GM23338 (cell line): ENCODE measurements around the gene VSIG8. TPM values are rescaled to one million over a fixed set of nuclear protein-coding genes. Genes with fewer than 3 reads are reported as not detected.

Experiments
- ATAC-seq: fragments of 200-7000 bp; cut with Tn5 transposase; 3 replicates; pipeline ENCODE4 v1.9.1; 2020
- DNase-seq: peaks from one replicate; pipeline ENCODE4 v3.0.0-alpha.2; 2015; ENCODE audit warnings: low spot score
- H2AFZ ChIP-seq: fragments of 200-600 bp; sonication (generic); 2 replicates; pipeline ENCODE4 v1.8.0; 2016; ENCODE audit warnings: antibody characterized with exemption, mild to moderate bottlenecking, moderate library complexity
- H3F3A ChIP-seq: fragments of 200-600 bp; sonication (generic); replicated peaks from 2 replicates; pipeline ENCODE4 v1.8.0; 2017; ENCODE audit warnings: antibody characterized with exemption, mixed run types, low read depth
- H3K27ac ChIP-seq: fragments of 200-600 bp; sonication (generic); 2 replicates; pipeline ENCODE4 v1.6.1; 2016; ENCODE audit warnings: low read depth
- H3K27me3 ChIP-seq: fragments of 200-600 bp; sonication (generic); 2 replicates; pipeline ENCODE4 v1.8.0; 2016; ENCODE audit warnings: mild to moderate bottlenecking, mixed run types, moderate library complexity; ENCODE audit not compliant: insufficient read depth
- H3K36me3 ChIP-seq: fragments of 200-600 bp; sonication (generic); 2 replicates; pipeline ENCODE4 v1.8.0; 2016; ENCODE audit warnings: mild to moderate bottlenecking; ENCODE audit not compliant: insufficient read depth
- H3K4me1 ChIP-seq: fragments of 200-600 bp; sonication (generic); 2 replicates; pipeline ENCODE4 v1.8.0; 2016; ENCODE audit warnings: mild to moderate bottlenecking, moderate library complexity; ENCODE audit not compliant: insufficient read depth
- H3K4me2 ChIP-seq: fragments of 200-600 bp; sonication (generic); 2 replicates; pipeline ENCODE4 v1.7.1; 2017; ENCODE audit warnings: mixed run types
- H3K4me3 ChIP-seq: fragments of 200-600 bp; sonication (generic); 2 replicates; pipeline ENCODE4 v1.6.1; 2016; ENCODE audit warnings: mixed run types
- H3K79me2 ChIP-seq: fragments of 200-600 bp; sonication (generic); replicated peaks from 2 replicates; pipeline ENCODE4 v1.8.0; 2017; ENCODE audit warnings: mild to moderate bottlenecking; ENCODE audit not compliant: insufficient read depth
- H3K9me2 ChIP-seq: fragments of 200-600 bp; sonication (generic); 2 replicates; pipeline ENCODE4 v1.8.0; 2017; ENCODE audit not compliant: insufficient read depth
- H4K20me1 ChIP-seq: fragments of 200-600 bp; sonication (generic); replicated peaks from 2 replicates; pipeline ENCODE4 v1.8.0; 2017; ENCODE audit warnings: mild to moderate bottlenecking; ENCODE audit not compliant: insufficient read depth
- H3K27ac Mint-ChIP-seq: 2 replicates; pipeline ENCODE4 v1.8.0; 2020; ENCODE audit warnings: inconsistent platforms, mild to moderate bottlenecking, moderate library complexity, mixed read lengths
- H3K27me3 Mint-ChIP-seq: 3 replicates; pipeline ENCODE4 v1.8.0; 2022; ENCODE audit warnings: low read depth, mild to moderate bottlenecking, moderate library complexity, mixed read lengths, inconsistent platforms; ENCODE audit not compliant: insufficient read depth, poor library complexity
- H3K36me3 Mint-ChIP-seq: 3 replicates; pipeline ENCODE4 v1.8.0; 2021; ENCODE audit warnings: low read depth, mild to moderate bottlenecking, inconsistent platforms, moderate library complexity, mixed read lengths
- H3K4me1 Mint-ChIP-seq: 3 replicates; pipeline ENCODE4 v1.8.0; 2020; ENCODE audit warnings: mild to moderate bottlenecking, inconsistent platforms, mixed read lengths
- H3K4me3 Mint-ChIP-seq: 3 replicates; pipeline ENCODE4 v1.8.0; 2021; ENCODE audit warnings: moderate library complexity, mild to moderate bottlenecking, inconsistent platforms, mixed read lengths
- H3K9me3 Mint-ChIP-seq: 3 replicates; pipeline ENCODE4 v1.8.0; 2020; ENCODE audit warnings: moderate library complexity, mild to moderate bottlenecking, inconsistent platforms, mixed read lengths
- CREB1 ChIP-seq: fragments of 250-450 bp; sonication (Bioruptor Pico); IDR thresholded peaks from 2 replicates; pipeline ENCODE4 v1.5.0; 2020; ENCODE audit warnings: low read depth, mild to moderate bottlenecking, moderate library complexity
- CTCF ChIP-seq, 2 experiments: fragments of 200-600 bp in 1 of 2; sonication (generic) in 1 of 2; conservative IDR thresholded peaks; 2 replicates each; pipeline versions ENCODE4 v1.5.1 to v1.6.1; 2016 to 2017; ENCODE audit warnings: antibody characterized with exemption in 2 of 2, low read depth in 2 of 2, mild to moderate bottlenecking in 2 of 2, moderate library complexity in 1 of 2
- ETS1 ChIP-seq: IDR thresholded peaks from 2 replicates; pipeline ENCODE4 v1.6.1; 2016; ENCODE audit warnings: antibody characterized with exemption
- EZH2phosphoT487 ChIP-seq: fragments of 200-600 bp; sonication (generic); IDR thresholded peaks from one replicate; pipeline ENCODE4 v1.8.1; 2018; ENCODE audit warnings: antibody characterized with exemption; ENCODE audit not compliant: unreplicated experiment
- POLR2AphosphoS5 ChIP-seq: IDR thresholded peaks from 2 replicates; pipeline ENCODE4 v1.6.1; 2016; ENCODE audit warnings: antibody characterized with exemption, low read depth
- STAT1 ChIP-seq: IDR thresholded peaks from one replicate; pipeline ENCODE4 v1.6.1; 2016; ENCODE audit warnings: antibody characterized with exemption; ENCODE audit not compliant: unreplicated experiment
- ZNF114 ChIP-seq: fragments of 250-450 bp; sonication (Bioruptor Pico); IDR thresholded peaks from 2 replicates; pipeline ENCODE4 v1.5.0; 2020; ENCODE audit warnings: mild to moderate bottlenecking, moderate library complexity
- ZNF331 ChIP-seq: fragments of 250-450 bp; sonication (Bioruptor Pico); IDR thresholded peaks from 2 replicates; pipeline ENCODE4 v1.5.0; 2020; ENCODE audit warnings: low read depth, mild to moderate bottlenecking, moderate library complexity
- ZNF462 ChIP-seq: fragments of 250-450 bp; sonication (Bioruptor Pico); IDR thresholded peaks from 2 replicates; pipeline ENCODE4 v1.5.0; 2020; ENCODE audit warnings: mild to moderate bottlenecking, moderate library complexity
- polyA plus RNA-seq: library from polyadenylated mRNA; unstranded; fragments of >200 nt; fragmentation: Nextera tagmentation; extraction: Ambion mirVana; gene quantifications from 2 replicates; pipeline ENCODE4 v1.2.1, GENCODE V29; 2016
- total RNA-seq: library from RNA; depleted of rRNA; stranded (reverse); fragments of >200 nt; shearing (Covaris generic); gene quantifications from 2 replicates; pipeline ENCODE4 v1.2.3, GENCODE V29; 2014

Gene VSIG8
- total and polyA plus RNA-seq, 2 experiments from 2014 or later, result not detected

- Mint-ChIP-seq H3K27ac (no peak overlapping the region), H3K27me3 (peaks cover 20% of the 10 kb centered on the region), H3K4me1 (peaks cover 58% of the 10 kb centered on the region)
Measured at GRCh38 chr1:159911326-159912070, 49.0 kb upstream of the VSIG8 start.

GRCh38 chr1:159908031-159908940 lies 45.8 kb upstream of the VSIG8 start:
- H3K4me3 ChIP-seq, result no peak overlapping the region
- Mint-ChIP-seq H3K36me3 (peaks cover 3% of the 10 kb centered on the region; the same call in 1 of the 3 replicates), H3K9me3 (peaks cover 7% of the 10 kb centered on the region; the same call in 2 of the 3 replicates), H3K4me1 (peaks cover 27% of the 10 kb centered on the region), H3K4me3 (no peak overlapping the region), H3K27ac (no peak overlapping the region), H3K27me3 (peaks cover 17% of the 10 kb centered on the region)
- H4K20me1 ChIP-seq, result no peaks in the 10 kb centered on the region
- H3K27me3 ChIP-seq, result no peaks in the 10 kb centered on the region
- DNase-seq, result no peak
- no peak for ATAC-seq
- H3K36me3 ChIP-seq, result no peaks in the 10 kb centered on the region
- no peaks in the 10 kb centered on the region for H3K79me2 ChIP-seq
- peaks cover 23% of the 10 kb centered on the region for H3K4me1 ChIP-seq
- H3K9me2 ChIP-seq, result no peaks in the 10 kb centered on the region
- H3K27ac ChIP-seq, result no peak overlapping the region
- no peak overlapping the region for H2AFZ ChIP-seq
- H3F3A ChIP-seq, result no peaks in the 10 kb centered on the region
- no peak overlapping the region for H3K4me2 ChIP-seq
- TF ChIP-seq ZNF331 (no peak), EZH2phosphoT487 (no peak), POLR2AphosphoS5 (no peak), CREB1 (CRISPR knock-in tag) (no peak), ZNF462 (CRISPR knock-in tag) (no peak), CTCF (conservative IDR thresholded peaks at IDR 0.05; ENCODE audit: low read depth in 2 of 2) (no peak)

More at GRCh38 chr1:159911326-159912070, 49.0 kb upstream of the VSIG8 start:
- H3K4me3 ChIP-seq, result no peak overlapping the region
- H3K36me3 ChIP-seq, result no peaks in the 10 kb centered on the region
- no peak overlapping the region for H3K27ac ChIP-seq
- no peaks in the 10 kb centered on the region for H4K20me1 ChIP-seq
- H3K36me3 Mint-ChIP-seq, result no peaks in the 10 kb centered on the region
- DNase-seq (no peak), ATAC-seq (no peak)
- no peaks in the 10 kb centered on the region for H3K79me2 ChIP-seq
- TF ChIP-seq ETS1 (no peak), ZNF114 (CRISPR knock-in tag) (no peak), STAT1 (no peak)
- H3K9me2 ChIP-seq, result no peaks in the 10 kb centered on the region
- no peak overlapping the region; the same call in 1 of the 2 replicates for H2AFZ ChIP-seq
- H3K4me1 ChIP-seq, result peaks cover 37% of the 10 kb centered on the region
- H3K27me3 ChIP-seq, result no peaks in the 10 kb centered on the region
- no peak overlapping the region for H3K4me2 ChIP-seq
- H3F3A ChIP-seq, result no peaks in the 10 kb centered on the region
- no peaks in the 10 kb centered on the region for H3K9me3 Mint-ChIP-seq
- no peak overlapping the region for H3K4me3 Mint-ChIP-seq
